Adrenal gland (tissue), 12 donors: Measurements from ENCODE around the gene YKT6. TPM values are rescaled to one million over a fixed set of nuclear protein-coding genes. Genes with fewer than 3 reads are reported as not detected.
"Not testable (repeated sequence)": the region's sequence is repeated elsewhere in the genome, so short reads cannot be mapped to it uniquely, and the experiment has no call there.

Source experiments
- DNase-seq, 7 donors: peaks; one replicate each; pipeline ENCODE4 v3.0.0-alpha.2; 2019 to 2020
- H3K27ac ChIP-seq, 5 donors: fragments of 200-600 bp; sonication (generic) in 4 of 5; 1 replicate in 3 of 5; 2 replicates in 2 of 5; pipeline versions ENCODE4 v1.5.1 to v1.8.0; 2016 to 2020; ENCODE audit warnings: mild to moderate bottlenecking in 1 of 5
- H3K27me3 ChIP-seq: fragments of 200-600 bp; 2 replicates; pipeline ENCODE4 v1.8.0; 2021
- H3K36me3 ChIP-seq, 2 donors: fragments of 200-600 bp; replicated peaks in 1 of 2; 1 replicate in 1 of 2; 2 replicates in 1 of 2; pipeline versions ENCODE4 v1.5.1 to v1.8.0; 2018 to 2022
- H3K4me1 ChIP-seq, 2 donors: fragments of 200-600 bp; replicated peaks in 1 of 2; 1 replicate in 1 of 2; 2 replicates in 1 of 2; pipeline versions ENCODE4 v1.5.1 to v1.8.0; 2018 to 2021
- H3K4me3 ChIP-seq, 4 donors: fragments of 200-600 bp; sonication (generic) in 3 of 4; one replicate each; pipeline ENCODE4 v1.5.1; 2016 to 2018
- H3K9me3 ChIP-seq, 3 donors: fragments of 200-600 bp; sonication (generic) in 1 of 3; replicated peaks in 1 of 3; 1 replicate in 2 of 3; 2 replicates in 1 of 3; pipeline versions ENCODE4 v1.5.1 to v1.8.0; 2016 to 2021
- CTCF ChIP-seq, 6 experiments: fragments of 450-650 bp in 4 of 6; fragments of 200-600 bp in 2 of 6; sonication (generic) in 1 of 6; IDR thresholded peaks; 1 replicate in 5 of 6; 2 replicates in 1 of 6; pipeline versions ENCODE4 v1.5.1 to v1.8.0; 2016 to 2021; ENCODE audit warnings: antibody characterized with exemption in 6 of 6, mild to moderate bottlenecking in 2 of 6, moderate library complexity in 1 of 6
- POLR2A ChIP-seq, 2 donors: fragments of 450-650 bp; IDR thresholded peaks; one replicate each; pipeline ENCODE4 v1.6.1; 2017; ENCODE audit warnings: antibody characterized with exemption in 2 of 2, mild to moderate bottlenecking in 2 of 2, moderate library complexity in 1 of 2
- WGBS, 4 donors: extraction: QIAGEN DNeasy Blood & Tissue Kit in 2 of 4; methylation state at CpG; one replicate each; pipeline versions ENCODE4 v1.1.5 to v1.1.7; 2013 to 2017; 5-methylcytosine and 5-hydroxymethylcytosine counted together
- intact Hi-C, 2 donors: fragments of 100-400 bp; cut with DNase I; formaldehyde crosslinking; loops; one replicate each; pipeline versions ENCODE4 v1.14.1 to v1.15.0; 2022 to 2023
- polyA plus RNA-seq, 3 donors: library from polyadenylated mRNA; stranded (reverse); fragments of 200-250 nt in 2 of 3; fragments of 350-450 nt in 1 of 3; fragmentation: Illumina TruSeq in 1 of 3; extraction: RNeasy Lipid Tissue Mini Kit (QIAGEN cat#74804) in 1 of 3; gene quantifications; one replicate each; pipeline ENCODE4 v1.2.3, GENCODE V29; 2013 to 2014
- total RNA-seq, 9 donors: library from RNA; depleted of rRNA in 4 of 9; stranded (reverse); fragments of >200 nt in 4 of 9; fragments of 120-200 nt in 1 of 9; fragmentation: NEBNext Ultra II Directional in 1 of 9; extraction: Animal tissue kit (Norgen Biotek cat#: 25700) in 1 of 9; gene quantifications; one replicate each; pipeline versions ENCODE4 v1.1.0 to v1.2.4, GENCODE V29; 2013 to 2023
- donor health status: healthy with polysubstance abuse.
- donor health status: Bipolar disorder and iron deficiency.
- donor health status: DM: yes; HTN: yes; CAD: no.
- donor health status: DM: no; HTN: no; CAD: no.
- donor health status: DM: no; HTN: no; CAD: no.
- donor health status: DM: yes; HTN: yes; CAD: no.

YKT6 gene
- total and polyA plus RNA-seq, 12 donors: 32.8 to 94.7 (median 53.8) TPM

- H3K36me3 ChIP-seq: no peaks in the 10 kb centered on the region
- 43 to 53% (median 50%) methylated on average over 3 of the region's 3 CpGs for WGBS, 4 donors
- H3K9me3 ChIP-seq: no peaks in the 10 kb centered on the region
- intact Hi-C loops: no loop called here
- no peak for TF ChIP-seq CTCF (IDR thresholded peaks at IDR 0.05)
- TF ChIP-seq POLR2A (IDR thresholded peaks at IDR 0.05): no peak
- no peak overlapping the region for H3K27ac ChIP-seq
- no peaks in the 10 kb centered on the region for H3K4me1 ChIP-seq
- peak in 1 of 7 donors; percentile 11 for DNase-seq
- no peak overlapping the region for H3K4me3 ChIP-seq
- H3K27me3 ChIP-seq: no peaks in the 10 kb centered on the region
Observed at GRCh38 chr7:44173911-44174693, 26.7 kb upstream of the YKT6 start.

GRCh38 chr7:44174694-44174948, 26.2 kb upstream of the YKT6 start:
- 61 to 77% (median 73%) methylated on average over 1 of the region's 1 CpG for WGBS, 4 donors

GRCh38 chr7:44175730-44176129, 25.0 kb upstream of the YKT6 start:
- Histone ChIP-seq H3K36me3 (no peaks in the 10 kb centered on the region), H3K4me3 (no peak overlapping the region), H3K27ac (no peak overlapping the region), H3K27me3 (no peaks in the 10 kb centered on the region), H3K4me1 (no peaks in the 10 kb centered on the region), H3K9me3 (no peaks in the 10 kb centered on the region)
- intact Hi-C loops: no loop called here
- WGBS, 4 donors: 54 to 59% (median 56%) methylated on average over 3 of the region's 3 CpGs
- TF ChIP-seq POLR2A (IDR thresholded peaks at IDR 0.05): no peak
- no peak for TF ChIP-seq CTCF (IDR thresholded peaks at IDR 0.05)
- peak in 6 of 7 donors; percentile 26 to 46 (median 38) for DNase-seq

More at GRCh38 chr7:44174694-44174948, 26.2 kb upstream of the YKT6 start:
- H3K9me3 ChIP-seq, H3K4me1 ChIP-seq, H3K27ac ChIP-seq, H3K4me3 ChIP-seq, DNase-seq, H3K27me3 ChIP-seq, H3K36me3 ChIP-seq, intact Hi-C loops: not testable (repeated sequence)

- DNase-seq: peak in 2 of 7 donors; percentile 7 to 20
- Histone ChIP-seq H3K27me3 (no peaks in the 10 kb centered on the region), H3K4me3 (no peak overlapping the region), H3K4me1 (no peaks in the 10 kb centered on the region), H3K36me3 (no peaks in the 10 kb centered on the region), H3K9me3 (no peaks in the 10 kb centered on the region), H3K27ac (no peak overlapping the region)
- intact Hi-C loops: no loop called here
- WGBS, 4 donors: 73 to 89% (median 83%) methylated on average over 4 to 7 of the region's 7 CpGs
- TF ChIP-seq CTCF (IDR thresholded peaks at IDR 0.05) (no peak), POLR2A (IDR thresholded peaks at IDR 0.05) (no peak)
Observed at GRCh38 chr7:44176486-44176885, 24.3 kb upstream of the YKT6 start.

GRCh38 chr7:44177570-44178131, 23.1 kb upstream of the YKT6 start:
- Histone ChIP-seq H3K9me3 (peaks cover 0 to under 1% (median 0%) of the 10 kb centered on the region in 3 donors), H3K27ac (no peak overlapping the region), H3K4me3 (no peak overlapping the region), H3K27me3 (no peaks in the 10 kb centered on the region), H3K36me3 (no peaks in the 10 kb centered on the region), H3K4me1 (no peaks in the 10 kb centered on the region)
- no peak for TF ChIP-seq POLR2A (IDR thresholded peaks at IDR 0.05)
- TF ChIP-seq CTCF (IDR thresholded peaks at IDR 0.05): no peak
- peak in 6 of 7 donors; percentile 46 to 76 (median 58) for DNase-seq
- 54 to 67% (median 64%) methylated on average over 3 to 4 of the region's 4 CpGs for WGBS, 4 donors
- intact Hi-C loops: no loop called here
